ENCODE results near the gene SOCS1. TPM values are rescaled to one million over a fixed set of nuclear protein-coding genes. Genes with fewer than 3 reads are reported as not detected.

SOCS1 gene
- total RNA-seq, 1 donor from 2014 or later: 7.4 TPM

- no peak overlapping the region for H3K4me3 Mint-ChIP-seq (ENCODE audit: unreplicated experiment)
- H3K27me3 Mint-ChIP-seq (ENCODE audit: unreplicated experiment): peaks cover 2% of the 10 kb centered on the region
- no peaks in the 10 kb centered on the region for H3K9me3 Mint-ChIP-seq (ENCODE audit: unreplicated experiment)
- no peaks in the 10 kb centered on the region for H3K36me3 Mint-ChIP-seq (ENCODE audit: low read depth, unreplicated experiment)
- TF ChIP-seq CTCF (IDR thresholded peaks at IDR 0.05; ENCODE audit: unreplicated experiment): no peak
- H3K27ac Mint-ChIP-seq (ENCODE audit: unreplicated experiment): peak overlapping the region; percentile 0
- no peaks in the 10 kb centered on the region for H3K4me1 Mint-ChIP-seq (ENCODE audit: unreplicated experiment)
- no peak for DNase-seq (ENCODE audit: low spot score)
These were observed 8.3 kb upstream of the SOCS1 start for GRCh38 chr16:11264155-11264832.

GRCh38 chr16:11263737-11264136, 7.7 kb upstream of the SOCS1 start:
- no peaks in the 10 kb centered on the region for H3K9me3 Mint-ChIP-seq (ENCODE audit: unreplicated experiment)
- no peaks in the 10 kb centered on the region for H3K36me3 Mint-ChIP-seq (ENCODE audit: low read depth, unreplicated experiment)
- peak overlapping the region; percentile 0 for H3K27ac Mint-ChIP-seq (ENCODE audit: unreplicated experiment)
- DNase-seq (ENCODE audit: low spot score): no peak
- H3K4me3 Mint-ChIP-seq (ENCODE audit: unreplicated experiment): no peak overlapping the region
- H3K27me3 Mint-ChIP-seq (ENCODE audit: unreplicated experiment): peaks cover under 1% of the 10 kb centered on the region
- H3K4me1 Mint-ChIP-seq (ENCODE audit: unreplicated experiment): no peaks in the 10 kb centered on the region
- TF ChIP-seq CTCF (IDR thresholded peaks at IDR 0.05; ENCODE audit: unreplicated experiment): no peak

- H3K27ac Mint-ChIP-seq (ENCODE audit: unreplicated experiment): no peak overlapping the region
- H3K4me3 Mint-ChIP-seq (ENCODE audit: unreplicated experiment): no peak overlapping the region
- no peaks in the 10 kb centered on the region for H3K27me3 Mint-ChIP-seq (ENCODE audit: unreplicated experiment)
- DNase-seq (ENCODE audit: low spot score): no peak
- no peak for TF ChIP-seq CTCF (IDR thresholded peaks at IDR 0.05; ENCODE audit: unreplicated experiment)
- H3K4me1 Mint-ChIP-seq (ENCODE audit: unreplicated experiment): no peaks in the 10 kb centered on the region
- no peaks in the 10 kb centered on the region for H3K9me3 Mint-ChIP-seq (ENCODE audit: unreplicated experiment)
- no peaks in the 10 kb centered on the region for H3K36me3 Mint-ChIP-seq (ENCODE audit: low read depth, unreplicated experiment)
These were observed 6.9 kb upstream of the SOCS1 start for GRCh38 chr16:11262915-11263314.

- Mint-ChIP-seq H3K4me3 (ENCODE audit: unreplicated experiment) (no peak overlapping the region), H3K27me3 (ENCODE audit: unreplicated experiment) (peaks cover 10% of the 10 kb centered on the region), H3K36me3 (ENCODE audit: low read depth, unreplicated experiment) (no peaks in the 10 kb centered on the region), H3K4me1 (ENCODE audit: unreplicated experiment) (peaks cover 4% of the 10 kb centered on the region), H3K9me3 (ENCODE audit: unreplicated experiment) (no peaks in the 10 kb centered on the region), H3K27ac (ENCODE audit: unreplicated experiment) (no peak overlapping the region)
- DNase-seq (ENCODE audit: low spot score): no peak
- TF ChIP-seq CTCF (IDR thresholded peaks at IDR 0.05; ENCODE audit: unreplicated experiment): no peak
These were observed 4.6 kb upstream of the SOCS1 start for GRCh38 chr16:11260596-11260966.

GRCh38 chr16:11259655-11260595, 3.9 kb upstream of the SOCS1 start:
- TF ChIP-seq CTCF (IDR thresholded peaks at IDR 0.05; ENCODE audit: unreplicated experiment): no peak
- no peak overlapping the region for H3K4me3 Mint-ChIP-seq (ENCODE audit: unreplicated experiment)
- peaks cover 10% of the 10 kb centered on the region for H3K27me3 Mint-ChIP-seq (ENCODE audit: unreplicated experiment)
- H3K27ac Mint-ChIP-seq (ENCODE audit: unreplicated experiment): no peak overlapping the region
- H3K4me1 Mint-ChIP-seq (ENCODE audit: unreplicated experiment): peaks cover 4% of the 10 kb centered on the region
- no peaks in the 10 kb centered on the region for H3K36me3 Mint-ChIP-seq (ENCODE audit: low read depth, unreplicated experiment)
- H3K9me3 Mint-ChIP-seq (ENCODE audit: unreplicated experiment): no peaks in the 10 kb centered on the region
- DNase-seq (ENCODE audit: low spot score): no peak
